ENCODE data around the gene CDK12.
"Not testable (repeated sequence)": the region's sequence is repeated elsewhere in the genome, so short reads cannot be mapped to it uniquely, and the experiment has no call there.

Gene CDK12

DNA sequence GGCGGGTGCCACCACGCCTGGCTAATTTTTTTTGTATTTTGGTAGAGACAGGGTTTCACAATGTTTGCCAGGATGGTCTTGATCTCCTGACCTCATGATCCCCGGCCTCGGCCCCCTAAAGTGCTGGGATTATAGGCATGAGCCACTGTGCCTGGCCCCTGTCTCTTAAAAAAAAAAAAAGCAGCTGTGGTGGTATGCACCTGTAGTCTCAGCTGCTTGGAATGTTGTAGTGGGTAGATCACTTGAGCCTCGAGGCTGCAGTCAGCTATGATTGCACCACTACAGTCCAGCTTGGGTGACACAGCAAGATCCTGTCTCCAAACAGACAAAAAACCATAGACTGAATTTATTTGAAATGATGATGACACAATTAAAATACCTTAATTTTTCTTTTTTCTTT lies 24.3 kb downstream of the CDK12 start:
- TF ChIP-seq CTCF (conservative IDR thresholded peaks at IDR 0.05): no peak
- H3K27ac ChIP-seq: no peak overlapping the region

DNA sequence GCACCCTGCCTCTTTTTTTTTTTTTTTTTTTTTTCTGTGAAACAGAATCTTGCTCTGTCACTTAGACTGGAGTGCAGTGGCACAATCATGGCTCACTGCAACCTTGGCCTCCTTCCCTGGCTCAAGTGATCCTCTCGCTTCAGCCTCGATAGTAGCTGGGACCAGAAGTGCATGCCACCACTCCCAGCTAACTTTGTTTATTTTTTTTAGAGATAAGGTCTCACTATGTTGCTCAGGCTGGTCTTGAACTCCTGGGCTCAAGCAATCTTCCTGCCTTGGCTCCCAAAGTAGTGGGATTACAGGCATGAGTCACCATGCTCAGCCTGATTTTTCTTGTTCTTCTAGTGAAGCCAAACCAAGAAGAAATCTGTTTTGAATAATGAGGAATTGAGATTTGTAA lies 25.0 kb downstream of the CDK12 start:
- H3K27ac ChIP-seq: no peak overlapping the region
- TF ChIP-seq CTCF (conservative IDR thresholded peaks at IDR 0.05): no peak

DNA sequence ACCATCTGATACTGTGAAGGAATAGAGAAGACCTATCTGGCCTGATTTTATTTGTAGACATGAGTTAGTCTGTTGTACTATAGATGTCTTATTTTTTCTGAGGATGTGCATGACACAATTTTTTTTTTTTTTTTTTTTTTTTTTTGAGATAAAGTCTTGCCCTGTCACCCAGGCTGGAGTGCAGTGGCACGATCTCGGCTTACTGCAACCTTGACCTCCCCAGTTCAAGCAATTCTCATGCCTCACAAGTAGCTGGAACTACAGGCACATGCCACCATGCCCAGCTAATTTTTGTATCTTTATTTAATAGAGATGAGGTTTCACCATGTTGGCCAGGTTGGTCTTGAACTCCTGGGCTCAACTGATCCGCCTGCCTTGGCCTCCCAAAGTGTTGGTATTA lies 26.2 kb downstream of the CDK12 start:
- not testable (repeated sequence) for H3K27ac ChIP-seq

DNA sequence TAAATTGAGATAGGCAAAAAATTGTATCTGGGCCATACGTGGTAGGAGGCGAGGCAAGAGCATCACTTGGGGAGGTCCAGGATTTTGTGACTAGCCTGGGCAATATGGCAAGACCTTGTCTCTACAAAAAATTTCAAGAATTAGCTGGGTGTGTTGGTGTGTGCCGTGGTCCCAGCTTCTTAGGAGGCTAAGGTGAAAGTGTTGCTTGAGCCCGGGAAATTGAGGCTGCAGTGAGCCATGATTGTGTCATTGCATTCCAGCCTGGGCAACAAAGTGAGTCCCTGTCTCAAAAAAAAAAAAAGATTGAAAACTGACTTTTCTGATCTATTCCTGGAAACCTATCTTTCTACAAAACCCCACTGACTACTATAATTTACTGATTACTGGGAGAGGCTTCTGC lies 26.7 kb downstream of the CDK12 start:
- H3K27ac ChIP-seq: no peak overlapping the region
- no peak for TF ChIP-seq CTCF (conservative IDR thresholded peaks at IDR 0.05)

GRCh38 chr17:39496921-39497320 lies 35.6 kb downstream of the CDK12 start:
- H3K27ac ChIP-seq: not testable (repeated sequence)

GRCh38 chr17:39507511-39507910 lies 46.2 kb downstream of the CDK12 start:
- TF ChIP-seq CTCF (conservative IDR thresholded peaks at IDR 0.05): no peak

GRCh38 chr17:39508987-39509386 lies 47.7 kb downstream of the CDK12 start:
- no peak for TF ChIP-seq CTCF (conservative IDR thresholded peaks at IDR 0.05)
- H3K27ac ChIP-seq: no peak overlapping the region

More at GRCh38 chr17:39507511-39507910, 46.2 kb downstream of the CDK12 start:
- no peak overlapping the region for H3K27ac ChIP-seq

DNA sequence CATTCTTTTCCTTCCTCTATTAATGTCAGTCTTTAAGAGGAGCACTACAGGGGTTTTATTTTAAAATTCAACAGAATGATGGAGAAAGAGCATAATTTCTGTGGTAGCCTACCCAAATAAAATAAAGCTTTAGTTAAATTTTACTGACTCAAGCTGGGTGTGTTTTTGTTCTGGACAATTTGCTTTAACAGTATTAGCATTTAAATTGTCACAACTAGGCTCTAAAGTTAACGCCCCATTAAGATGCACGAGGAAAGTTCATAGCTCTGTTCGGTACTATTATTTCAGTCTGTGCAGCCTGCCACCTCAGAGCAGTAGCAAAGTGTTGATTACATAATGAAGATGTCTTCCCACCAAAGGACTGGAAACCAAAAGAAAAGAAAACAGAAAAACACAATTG lies 52.0 kb downstream of the CDK12 start:
- H3K27ac ChIP-seq: peak overlapping the region; percentile 2; the same call in 1 of the 2 replicates
- TF ChIP-seq CTCF (conservative IDR thresholded peaks at IDR 0.05): no peak

GRCh38 chr17:39513915-39514314 lies 52.6 kb downstream of the CDK12 start:
- no peak for TF ChIP-seq CTCF (conservative IDR thresholded peaks at IDR 0.05)

More at GRCh38 chr17:39513915-39514314, 52.6 kb downstream of the CDK12 start:
- 0 out of 2 replicates have a peak overlapping the region, but pooled peaks have one; percentile 2 for H3K27ac ChIP-seq
